ENCODE data around the gene TBC1D30.

DNA sequence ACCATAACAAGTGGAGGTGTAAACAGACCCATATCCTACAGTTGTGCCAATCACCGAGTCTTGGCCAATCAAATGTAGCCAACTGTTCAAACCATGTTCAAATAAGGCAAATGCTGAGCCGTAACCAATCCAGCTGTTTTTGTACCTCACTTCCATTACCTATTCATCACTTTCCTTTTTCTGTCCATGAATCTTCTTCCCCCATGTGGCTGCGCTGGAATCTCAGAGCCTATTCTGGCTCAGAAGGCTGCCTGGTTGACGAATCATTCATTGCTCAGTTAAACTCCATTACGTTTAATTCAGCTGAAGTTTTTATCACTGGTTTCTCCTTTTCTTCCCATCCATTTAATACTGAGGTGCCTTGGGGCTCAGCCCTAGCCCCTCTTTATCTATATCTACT lies 71.1 kb downstream of the TBC1D30 start:
- TF ChIP-seq GABPA (IDR thresholded peaks at IDR 0.05 in 1 of 2, conservative IDR thresholded peaks at IDR 0.05 in 1 of 2), result no peak
- TF ChIP-seq, protein P1, sequence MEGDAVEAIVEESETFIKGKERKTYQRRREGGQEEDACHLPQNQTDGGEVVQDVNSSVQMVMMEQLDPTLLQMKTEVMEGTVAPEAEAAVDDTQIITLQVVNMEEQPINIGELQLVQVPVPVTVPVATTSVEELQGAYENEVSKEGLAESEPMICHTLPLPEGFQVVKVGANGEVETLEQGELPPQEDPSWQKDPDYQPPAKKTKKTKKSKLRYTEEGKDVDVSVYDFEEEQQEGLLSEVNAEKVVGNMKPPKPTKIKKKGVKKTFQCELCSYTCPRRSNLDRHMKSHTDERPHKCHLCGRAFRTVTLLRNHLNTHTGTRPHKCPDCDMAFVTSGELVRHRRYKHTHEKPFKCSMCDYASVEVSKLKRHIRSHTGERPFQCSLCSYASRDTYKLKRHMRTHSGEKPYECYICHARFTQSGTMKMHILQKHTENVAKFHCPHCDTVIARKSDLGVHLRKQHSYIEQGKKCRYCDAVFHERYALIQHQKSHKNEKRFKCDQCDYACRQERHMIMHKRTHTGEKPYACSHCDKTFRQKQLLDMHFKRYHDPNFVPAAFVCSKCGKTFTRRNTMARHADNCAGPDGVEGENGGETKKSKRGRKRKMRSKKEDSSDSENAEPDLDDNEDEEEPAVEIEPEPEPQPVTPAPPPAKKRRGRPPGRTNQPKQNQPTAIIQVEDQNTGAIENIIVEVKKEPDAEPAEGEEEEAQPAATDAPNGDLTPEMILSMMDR (IDR thresholded peaks at IDR 0.05; ENCODE audit: low read depth, low read length, missing input control), result no peak
- no peak for TF ChIP-seq SP1 (IDR thresholded peaks at IDR 0.05)
- TF ChIP-seq, protein P2, sequence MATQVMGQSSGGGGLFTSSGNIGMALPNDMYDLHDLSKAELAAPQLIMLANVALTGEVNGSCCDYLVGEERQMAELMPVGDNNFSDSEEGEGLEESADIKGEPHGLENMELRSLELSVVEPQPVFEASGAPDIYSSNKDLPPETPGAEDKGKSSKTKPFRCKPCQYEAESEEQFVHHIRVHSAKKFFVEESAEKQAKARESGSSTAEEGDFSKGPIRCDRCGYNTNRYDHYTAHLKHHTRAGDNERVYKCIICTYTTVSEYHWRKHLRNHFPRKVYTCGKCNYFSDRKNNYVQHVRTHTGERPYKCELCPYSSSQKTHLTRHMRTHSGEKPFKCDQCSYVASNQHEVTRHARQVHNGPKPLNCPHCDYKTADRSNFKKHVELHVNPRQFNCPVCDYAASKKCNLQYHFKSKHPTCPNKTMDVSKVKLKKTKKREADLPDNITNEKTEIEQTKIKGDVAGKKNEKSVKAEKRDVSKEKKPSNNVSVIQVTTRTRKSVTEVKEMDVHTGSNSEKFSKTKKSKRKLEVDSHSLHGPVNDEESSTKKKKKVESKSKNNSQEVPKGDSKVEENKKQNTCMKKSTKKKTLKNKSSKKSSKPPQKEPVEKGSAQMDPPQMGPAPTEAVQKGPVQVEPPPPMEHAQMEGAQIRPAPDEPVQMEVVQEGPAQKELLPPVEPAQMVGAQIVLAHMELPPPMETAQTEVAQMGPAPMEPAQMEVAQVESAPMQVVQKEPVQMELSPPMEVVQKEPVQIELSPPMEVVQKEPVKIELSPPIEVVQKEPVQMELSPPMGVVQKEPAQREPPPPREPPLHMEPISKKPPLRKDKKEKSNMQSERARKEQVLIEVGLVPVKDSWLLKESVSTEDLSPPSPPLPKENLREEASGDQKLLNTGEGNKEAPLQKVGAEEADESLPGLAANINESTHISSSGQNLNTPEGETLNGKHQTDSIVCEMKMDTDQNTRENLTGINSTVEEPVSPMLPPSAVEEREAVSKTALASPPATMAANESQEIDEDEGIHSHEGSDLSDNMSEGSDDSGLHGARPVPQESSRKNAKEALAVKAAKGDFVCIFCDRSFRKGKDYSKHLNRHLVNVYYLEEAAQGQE (IDR thresholded peaks at IDR 0.05), result no peak
- no peak for TF ChIP-seq JUND (IDR thresholded peaks at IDR 0.05)
- TF ChIP-seq, protein P3, sequence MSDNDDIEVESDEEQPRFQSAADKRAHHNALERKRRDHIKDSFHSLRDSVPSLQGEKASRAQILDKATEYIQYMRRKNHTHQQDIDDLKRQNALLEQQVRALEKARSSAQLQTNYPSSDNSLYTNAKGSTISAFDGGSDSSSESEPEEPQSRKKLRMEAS (IDR thresholded peaks at IDR 0.05), result no peak
- no peak for TF ChIP-seq RAD21 (IDR thresholded peaks at IDR 0.05)
- no peak for TF ChIP-seq EGR1 (IDR thresholded peaks at IDR 0.05; ENCODE audit: low read depth in 2 of 2)
- TF ChIP-seq NR2F2 (IDR thresholded peaks at IDR 0.05), result no peak
- no peak for TF ChIP-seq TAF1 (conservative IDR thresholded peaks at IDR 0.05)
- TF ChIP-seq RXRA (IDR thresholded peaks at IDR 0.05), result no peak
- no peak for TF ChIP-seq HNF4G (IDR thresholded peaks at IDR 0.05)
